Muscle of leg (tissue), 11 donors: ENCODE results near the gene GALNT18. TPM values are rescaled to one million over a fixed set of nuclear protein-coding genes. Genes with fewer than 3 reads are reported as not detected.
A peak's percentile ranks its signal among the peaks of the same experiment; 100 is the strongest.

Experiments
- DNase-seq: peaks from one replicate; pipeline ENCODE4 v3.0.0; 2013
- H3K27ac ChIP-seq: one replicate; pipeline ENCODE4 v1.5.1; 2013; ENCODE audit warnings: mild to moderate bottlenecking, low read length, control low read depth
- H3K27me3 ChIP-seq: one replicate; pipeline ENCODE4 v1.6.1; 2013; ENCODE audit warnings: low read length; ENCODE audit not compliant: control insufficient read depth, insufficient read depth
- H3K36me3 ChIP-seq: one replicate; pipeline ENCODE4 v1.6.1; 2013; ENCODE audit warnings: low read length; ENCODE audit not compliant: control insufficient read depth, insufficient read depth
- H3K4me1 ChIP-seq: one replicate; pipeline ENCODE4 v1.6.1; 2013; ENCODE audit warnings: low read length; ENCODE audit not compliant: control insufficient read depth, insufficient read depth
- H3K4me3 ChIP-seq: one replicate; pipeline ENCODE4 v1.5.1; 2013; ENCODE audit warnings: low read length, control low read depth
- H3K9me3 ChIP-seq: replicated peaks from 2 replicates; pipeline ENCODE4 v1.6.1; 2013; ENCODE audit warnings: low read depth, low read length; ENCODE audit not compliant: control insufficient read depth
- WGBS: methylation state at CpG from one replicate; pipeline ENCODE4 v1.1.5; 2013; ENCODE audit warnings: missing lambda C conversion rate; ENCODE audit not compliant: insufficient coverage; 5-methylcytosine and 5-hydroxymethylcytosine counted together
- polyA plus RNA-seq, 8 donors: library from polyadenylated mRNA; unstranded; fragments of 120-200 nt; gene quantifications; one replicate each; pipeline versions ENCODE4 v1.2.1 to v1.2.3, GENCODE V29; 2013; ENCODE audit warnings: inconsistent platforms in 1 of 8, low replicate concordance in 1 of 8; ENCODE audit not compliant: insufficient read length in 8 of 8, insufficient read depth in 1 of 8
- total RNA-seq: library from RNA; stranded (reverse); fragments of 120-200 nt; gene quantifications from one replicate; pipeline ENCODE4 v1.2.4, GENCODE V29; 2013

The GALNT18 gene
- total and polyA plus RNA-seq, 9 donors = 7.7 to 17.7 (median 11.6) TPM

- Histone ChIP-seq H3K4me1 (peaks cover 11% of the 10 kb centered on the region), H3K36me3 (no peaks in the 10 kb centered on the region), H3K9me3 (no peaks in the 10 kb centered on the region), H3K27me3 (peaks cover 2% of the 10 kb centered on the region), H3K4me3 (no peak overlapping the region), H3K27ac (no peak overlapping the region)
- no CpG with 5 or more reads among the region's 4 CpGs for WGBS
- DNase-seq = no peak
These were observed 337.3 kb downstream of the GALNT18 start for GRCh38 chr11:11284481-11284880.

DNA sequence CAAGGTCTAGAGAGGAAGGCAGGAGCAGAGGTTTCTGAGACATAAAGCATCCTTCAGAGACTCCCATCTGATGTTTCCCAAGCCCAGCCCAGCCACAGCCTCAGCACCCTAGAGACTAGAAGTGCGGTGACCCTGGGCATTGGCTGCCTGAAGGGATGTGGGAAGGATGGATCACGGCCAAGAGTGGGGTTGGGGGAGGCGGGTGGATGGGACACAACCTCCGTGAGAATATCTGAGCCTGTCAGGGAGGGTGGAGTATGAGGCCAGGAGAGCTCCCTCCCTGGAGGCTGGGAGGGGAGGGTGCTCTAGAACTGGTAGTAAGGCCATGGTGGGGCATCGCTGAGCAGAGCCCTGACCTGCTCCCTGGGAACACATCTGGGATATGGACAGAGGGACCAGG, 340.2 kb downstream of the GALNT18 start:
- WGBS = 92% methylated on average over 2 of the region's 5 CpGs
- DNase-seq = no peak
- Histone ChIP-seq H3K27me3 (no peaks in the 10 kb centered on the region), H3K4me3 (no peak overlapping the region), H3K4me1 (peaks cover 11% of the 10 kb centered on the region), H3K27ac (no peak overlapping the region), H3K36me3 (no peaks in the 10 kb centered on the region), H3K9me3 (no peaks in the 10 kb centered on the region)

DNA sequence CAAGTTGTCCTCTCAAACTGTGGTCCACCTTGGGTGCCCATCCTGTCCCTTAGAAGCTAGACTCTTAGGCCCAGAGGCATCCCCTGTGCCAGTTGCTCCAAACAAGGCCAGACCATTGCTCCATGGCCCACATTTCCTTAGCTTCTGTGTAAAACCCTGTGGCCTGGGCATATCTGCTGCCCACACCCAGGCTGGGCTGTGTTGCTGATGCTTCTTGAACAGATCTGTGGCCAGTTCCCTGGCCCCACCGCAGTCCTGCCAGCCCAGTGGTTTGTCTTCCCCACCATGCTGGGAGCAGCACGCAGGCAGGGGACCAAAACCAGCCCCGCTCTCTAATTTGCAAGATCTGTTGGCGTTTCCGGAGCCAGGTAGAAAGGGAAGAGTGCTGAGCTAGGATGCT, 341.0 kb downstream of the GALNT18 start:
- H3K36me3 ChIP-seq = no peaks in the 10 kb centered on the region
- H3K9me3 ChIP-seq = no peaks in the 10 kb centered on the region
- no peak for DNase-seq
- H3K27me3 ChIP-seq = no peaks in the 10 kb centered on the region
- H3K4me3 ChIP-seq = no peak overlapping the region
- WGBS = 90% methylated on average over 5 of the region's 5 CpGs
- H3K4me1 ChIP-seq = peaks cover 11% of the 10 kb centered on the region
- H3K27ac ChIP-seq = no peak overlapping the region

- no peaks in the 10 kb centered on the region for H3K36me3 ChIP-seq
- 61% methylated on average over 8 of the region's 11 CpGs for WGBS
- peak overlapping the region; percentile 20 for H3K27ac ChIP-seq
- no peaks in the 10 kb centered on the region for H3K9me3 ChIP-seq
- no peak for DNase-seq
- peaks cover 11% of the 10 kb centered on the region for H3K4me1 ChIP-seq
- no peak overlapping the region for H3K4me3 ChIP-seq
- H3K27me3 ChIP-seq = no peaks in the 10 kb centered on the region
These were observed 341.7 kb downstream of the GALNT18 start for GRCh38 chr11:11279956-11280689.

DNA sequence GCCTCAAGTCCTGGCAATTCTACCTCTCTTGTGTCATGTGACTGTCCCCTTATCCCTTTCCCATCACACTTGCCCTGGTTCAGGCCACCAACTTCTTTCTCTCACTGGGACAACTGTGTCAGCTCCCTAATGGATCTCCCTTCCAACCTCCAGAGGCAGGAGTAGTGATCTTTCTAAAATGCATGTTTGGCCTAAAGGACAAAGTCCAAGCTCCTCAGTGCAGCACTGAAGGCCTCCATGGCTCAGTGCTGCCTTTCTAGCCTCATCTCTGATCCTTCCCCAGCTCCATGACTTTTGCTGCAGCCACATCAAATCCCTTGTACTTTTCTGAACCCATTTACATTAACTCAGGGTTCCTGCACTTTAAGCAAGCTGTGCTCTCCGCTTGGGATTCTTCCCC, 349.6 kb downstream of the GALNT18 start:
- Histone ChIP-seq H3K36me3 (no peaks in the 10 kb centered on the region), H3K4me1 (no peaks in the 10 kb centered on the region), H3K4me3 (no peak overlapping the region), H3K9me3 (no peaks in the 10 kb centered on the region), H3K27ac (no peak overlapping the region), H3K27me3 (no peaks in the 10 kb centered on the region)
- no peak for DNase-seq
- 94% methylated on average over 1 of the region's 1 CpG for WGBS

GRCh38 chr11:11270236-11270775, 351.5 kb downstream of the GALNT18 start:
- Histone ChIP-seq H3K27me3 (peaks cover 3% of the 10 kb centered on the region), H3K4me3 (no peak overlapping the region), H3K27ac (no peak overlapping the region), H3K36me3 (no peaks in the 10 kb centered on the region), H3K9me3 (no peaks in the 10 kb centered on the region), H3K4me1 (no peaks in the 10 kb centered on the region)
- DNase-seq = no peak
- WGBS = 81% methylated on average over 5 of the region's 6 CpGs

- WGBS = 87% methylated on average over 5 of the region's 5 CpGs
- DNase-seq = no peak
- H3K4me3 ChIP-seq = no peak overlapping the region
- no peaks in the 10 kb centered on the region for H3K9me3 ChIP-seq
- H3K4me1 ChIP-seq = peaks cover 1% of the 10 kb centered on the region
- peaks cover 3% of the 10 kb centered on the region for H3K27me3 ChIP-seq
- H3K27ac ChIP-seq = no peak overlapping the region
- no peaks in the 10 kb centered on the region for H3K36me3 ChIP-seq
These were observed 353.1 kb downstream of the GALNT18 start for GRCh38 chr11:11268706-11269105.

DNA sequence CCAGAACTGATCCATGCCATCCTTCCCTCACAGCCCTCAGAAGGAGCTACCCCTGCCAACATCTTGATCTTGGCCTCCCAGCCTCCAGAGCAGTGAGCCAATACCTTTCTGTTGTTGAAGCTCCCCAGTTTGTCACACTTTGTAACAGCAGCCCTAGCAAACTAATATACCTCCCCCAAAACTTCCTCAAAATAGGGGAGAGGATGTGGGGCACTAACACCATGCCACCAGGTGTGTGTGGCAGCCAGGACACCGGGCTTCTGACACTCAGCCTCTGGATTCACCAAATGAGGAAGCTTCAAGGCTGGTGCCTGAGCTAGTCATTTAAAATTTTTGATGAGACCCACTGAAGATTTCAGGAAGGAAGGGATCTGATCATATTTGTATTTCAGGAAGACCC, 353.7 kb downstream of the GALNT18 start:
- Histone ChIP-seq H3K27me3 (peaks cover 3% of the 10 kb centered on the region), H3K36me3 (no peaks in the 10 kb centered on the region), H3K27ac (no peak overlapping the region), H3K4me1 (peaks cover 3% of the 10 kb centered on the region), H3K9me3 (no peaks in the 10 kb centered on the region), H3K4me3 (no peak overlapping the region)
- WGBS = 43% methylated on average over 1 of the region's 1 CpG
- no peak for DNase-seq

GRCh38 chr11:11267312-11267711, 354.5 kb downstream of the GALNT18 start:
- DNase-seq = no peak
- Histone ChIP-seq H3K4me1 (peaks cover 3% of the 10 kb centered on the region), H3K9me3 (no peaks in the 10 kb centered on the region), H3K4me3 (no peak overlapping the region), H3K36me3 (no peaks in the 10 kb centered on the region), H3K27ac (no peak overlapping the region), H3K27me3 (peaks cover 3% of the 10 kb centered on the region)

DNA sequence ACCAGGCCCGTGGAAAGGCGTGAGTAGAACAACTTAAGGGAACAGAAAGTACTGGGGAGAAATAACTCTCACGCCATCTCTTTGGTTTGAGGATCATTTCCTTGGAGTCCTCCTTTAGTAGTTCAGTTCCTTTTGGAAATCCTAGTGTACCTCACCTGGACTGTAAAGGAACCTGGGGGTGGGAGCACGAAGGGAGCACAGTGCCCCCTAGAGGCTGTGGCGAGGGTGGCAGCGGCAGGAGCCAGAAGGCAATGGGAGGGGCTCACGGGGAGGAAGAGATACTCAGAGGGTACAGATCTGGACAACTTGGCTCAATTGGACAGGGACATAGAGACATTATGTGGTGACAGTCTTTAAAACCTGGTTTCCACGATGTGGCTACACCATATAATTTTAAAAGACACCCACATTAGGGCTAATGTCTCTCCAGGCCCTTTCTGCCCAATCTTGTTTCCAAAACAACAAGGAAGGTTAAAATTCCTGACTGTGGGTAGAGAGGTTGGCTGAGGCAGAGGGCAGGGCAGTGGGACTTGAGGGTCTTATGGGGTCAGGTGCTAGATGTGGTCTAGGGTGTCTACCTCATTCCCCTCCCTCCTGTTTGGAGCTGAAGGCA, 355.7 kb downstream of the GALNT18 start:
- H3K4me3 ChIP-seq = no peak overlapping the region
- H3K9me3 ChIP-seq = no peaks in the 10 kb centered on the region
- peaks cover 3% of the 10 kb centered on the region for H3K27me3 ChIP-seq
- H3K36me3 ChIP-seq = no peaks in the 10 kb centered on the region
- WGBS = 53% methylated on average over 7 of the region's 8 CpGs
- DNase-seq = no peak
- no peak overlapping the region for H3K27ac ChIP-seq
- H3K4me1 ChIP-seq = peaks cover 3% of the 10 kb centered on the region
